Calu3 (cell line): ENCODE data around the gene ATXN2. TPM values are rescaled to one million over a fixed set of nuclear protein-coding genes. Genes with fewer than 3 reads are reported as not detected.

Experiments used
- Bru-seq: library from RNA; stranded (reverse); fragments of 400-500 nt; gene quantifications from one replicate; lab custom pipeline; 2021; lab: Mats Ljungman, UMichigan
- BruChase-seq, 2 experiments: library from RNA; stranded (reverse); fragments of 400-500 nt; gene quantifications; one replicate each; lab custom pipeline; 2021; lab: Mats Ljungman, UMichigan
- BruUV-seq: library from RNA; stranded (reverse); fragments of 400-500 nt; replicated peaks from 2 replicates; lab custom pipeline; 2021; lab: Mats Ljungman, UMichigan
- CTCF ChIA-PET: fragments of 300-600 bp; sonication (Branson Sonifier 250); formaldehyde crosslinking; loops from one replicate; lab custom pipeline; 2022; ENCODE audit warnings: antibody characterized with exemption; lab: Charles Lee
- DNase-seq: peaks from one replicate; pipeline ENCODE4 v3.0.0; 2022
- H3K27ac Mint-ChIP-seq: one replicate; pipeline ENCODE4 v1.8.0; 2022; ENCODE audit warnings: mixed read lengths; ENCODE audit not compliant: unreplicated experiment
- H3K27me3 Mint-ChIP-seq: one replicate; pipeline ENCODE4 v1.8.0; 2022; ENCODE audit warnings: mixed read lengths; ENCODE audit not compliant: unreplicated experiment
- H3K36me3 Mint-ChIP-seq: one replicate; pipeline ENCODE4 v1.8.0; 2022; ENCODE audit warnings: mild to moderate bottlenecking, moderate library complexity, mixed read lengths; ENCODE audit not compliant: insufficient read depth, unreplicated experiment
- H3K4me1 Mint-ChIP-seq: one replicate; pipeline ENCODE4 v1.8.0; 2022; ENCODE audit warnings: mild to moderate bottlenecking, low read depth, mixed read lengths; ENCODE audit not compliant: unreplicated experiment
- H3K4me3 Mint-ChIP-seq: one replicate; pipeline ENCODE4 v1.8.0; 2022; ENCODE audit warnings: mild to moderate bottlenecking, low read depth, moderate library complexity, mixed read lengths; ENCODE audit not compliant: unreplicated experiment
- H3K9me3 Mint-ChIP-seq: one replicate; pipeline ENCODE4 v1.8.0; 2022; ENCODE audit warnings: low read depth, mixed read lengths; ENCODE audit not compliant: unreplicated experiment
- CTCF ChIP-seq: fragments of 200-600 bp; IDR thresholded peaks from one replicate; pipeline ENCODE4 v1.8.0; 2022; ENCODE audit warnings: antibody characterized with exemption; ENCODE audit not compliant: unreplicated experiment
- intact Hi-C: fragments of 100-400 bp; cut with micrococcal nuclease; formaldehyde crosslinking; loops from one replicate; pipeline ENCODE4 v1.10.0; 2022; ENCODE audit not compliant: unreplicated experiment
- long read RNA-seq: library from polyadenylated mRNA; stranded (forward); transcript quantifications from one replicate; pipeline ENCODE4 v2.0.0, GENCODE V29; 2022
- total RNA-seq: library from RNA; stranded (reverse); gene quantifications from 2 replicates; pipeline ENCODE4 v1.2.3, GENCODE V29; 2022

Gene ATXN2, protein sequence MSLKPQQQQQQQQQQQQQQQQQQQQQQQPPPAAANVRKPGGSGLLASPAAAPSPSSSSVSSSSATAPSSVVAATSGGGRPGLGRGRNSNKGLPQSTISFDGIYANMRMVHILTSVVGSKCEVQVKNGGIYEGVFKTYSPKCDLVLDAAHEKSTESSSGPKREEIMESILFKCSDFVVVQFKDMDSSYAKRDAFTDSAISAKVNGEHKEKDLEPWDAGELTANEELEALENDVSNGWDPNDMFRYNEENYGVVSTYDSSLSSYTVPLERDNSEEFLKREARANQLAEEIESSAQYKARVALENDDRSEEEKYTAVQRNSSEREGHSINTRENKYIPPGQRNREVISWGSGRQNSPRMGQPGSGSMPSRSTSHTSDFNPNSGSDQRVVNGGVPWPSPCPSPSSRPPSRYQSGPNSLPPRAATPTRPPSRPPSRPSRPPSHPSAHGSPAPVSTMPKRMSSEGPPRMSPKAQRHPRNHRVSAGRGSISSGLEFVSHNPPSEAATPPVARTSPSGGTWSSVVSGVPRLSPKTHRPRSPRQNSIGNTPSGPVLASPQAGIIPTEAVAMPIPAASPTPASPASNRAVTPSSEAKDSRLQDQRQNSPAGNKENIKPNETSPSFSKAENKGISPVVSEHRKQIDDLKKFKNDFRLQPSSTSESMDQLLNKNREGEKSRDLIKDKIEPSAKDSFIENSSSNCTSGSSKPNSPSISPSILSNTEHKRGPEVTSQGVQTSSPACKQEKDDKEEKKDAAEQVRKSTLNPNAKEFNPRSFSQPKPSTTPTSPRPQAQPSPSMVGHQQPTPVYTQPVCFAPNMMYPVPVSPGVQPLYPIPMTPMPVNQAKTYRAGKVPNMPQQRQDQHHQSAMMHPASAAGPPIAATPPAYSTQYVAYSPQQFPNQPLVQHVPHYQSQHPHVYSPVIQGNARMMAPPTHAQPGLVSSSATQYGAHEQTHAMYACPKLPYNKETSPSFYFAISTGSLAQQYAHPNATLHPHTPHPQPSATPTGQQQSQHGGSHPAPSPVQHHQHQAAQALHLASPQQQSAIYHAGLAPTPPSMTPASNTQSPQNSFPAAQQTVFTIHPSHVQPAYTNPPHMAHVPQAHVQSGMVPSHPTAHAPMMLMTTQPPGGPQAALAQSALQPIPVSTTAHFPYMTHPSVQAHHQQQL
- total RNA-seq = 109 and 123 TPM in 2 replicates
- Bru-seq, nascent RNA = percentile 96 among the genes with signal in this experiment
- BruChase-seq, experiment 1, labeled RNA remaining after a 6-hour chase = percentile 93 among the genes with signal in this experiment
- BruChase-seq, experiment 2, labeled RNA remaining after a 2-hour chase = percentile 95 among the genes with signal in this experiment
- long read RNA-seq, full-length matches to known transcripts = 3 of 38 reads
- long read RNA-seq, partial matches to known transcripts = 11 of 38 reads
- long read RNA-seq, other reads (novel, unspliced or antisense) = 24 of 38 reads

DNA sequence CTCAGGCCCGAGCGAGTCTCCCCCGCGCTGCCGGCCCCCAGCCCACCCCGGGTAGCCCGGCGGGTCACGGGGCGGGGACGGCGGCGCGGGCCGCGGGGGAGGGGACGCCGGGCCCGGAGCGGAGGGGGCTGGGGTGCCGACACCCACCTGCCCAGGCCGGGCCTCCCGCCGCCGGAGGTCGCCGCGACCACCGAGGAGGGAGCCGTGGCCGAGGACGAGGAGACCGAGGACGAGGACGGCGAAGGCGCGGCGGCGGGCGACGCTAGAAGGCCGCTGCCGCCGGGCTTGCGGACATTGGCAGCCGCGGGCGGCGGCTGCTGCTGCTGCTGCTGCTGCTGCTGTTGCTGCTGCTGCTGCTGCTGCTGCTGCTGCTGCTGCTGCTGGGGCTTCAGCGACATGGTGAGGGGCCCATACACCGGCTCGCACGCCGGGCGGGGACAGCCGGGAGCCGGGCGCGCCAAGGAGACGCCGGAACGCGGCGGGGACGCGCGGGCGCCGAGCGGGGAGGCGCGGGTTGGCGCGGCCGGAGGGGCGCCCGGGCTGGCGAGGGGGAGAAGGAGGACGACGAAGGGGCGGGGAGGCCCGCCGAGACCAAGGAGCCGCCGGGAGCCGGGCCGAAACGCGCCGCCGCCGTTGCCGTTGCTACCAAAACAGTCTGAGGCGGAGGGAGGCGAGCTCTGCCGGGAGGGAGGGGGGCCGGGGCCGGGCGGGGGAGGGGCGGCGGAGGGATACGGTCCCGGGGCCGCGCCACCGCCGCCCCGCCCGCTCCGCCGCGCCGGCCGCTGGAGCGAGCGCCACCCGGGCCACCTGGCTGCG is at the start of gene ATXN2:
Gene ATXN2 (minus strand): TSS at position 679 of the 816 bp plus-strand sequence. CDS start 281 bp downstream, at position 398.
- Mint-ChIP-seq H3K4me1 (peaks cover 22% of the 10 kb centered on the region), H3K27me3 (no peaks in the 10 kb centered on the region), H3K9me3 (no peaks in the 10 kb centered on the region), H3K4me3 (peak within 1 kb of the TSS; percentile 94), H3K36me3 (peaks cover 44% of the 10 kb centered on the region), H3K27ac (peak within 1 kb of the TSS; percentile 99)
- no peak for TF ChIP-seq CTCF
- CTCF ChIA-PET = interaction anchor here (0.6 kb wide), 2 partner anchors 42 to 75 kb away, joined by 3 read pairs; no protein-coding TSS in a partner anchor
- no peak for DNase-seq
- BruUV-seq = no TSS peak
- intact Hi-C loops = loop anchor here (5.0 kb wide), 1 partner anchor 42 kb away; no protein-coding TSS in a partner anchor

DNA sequence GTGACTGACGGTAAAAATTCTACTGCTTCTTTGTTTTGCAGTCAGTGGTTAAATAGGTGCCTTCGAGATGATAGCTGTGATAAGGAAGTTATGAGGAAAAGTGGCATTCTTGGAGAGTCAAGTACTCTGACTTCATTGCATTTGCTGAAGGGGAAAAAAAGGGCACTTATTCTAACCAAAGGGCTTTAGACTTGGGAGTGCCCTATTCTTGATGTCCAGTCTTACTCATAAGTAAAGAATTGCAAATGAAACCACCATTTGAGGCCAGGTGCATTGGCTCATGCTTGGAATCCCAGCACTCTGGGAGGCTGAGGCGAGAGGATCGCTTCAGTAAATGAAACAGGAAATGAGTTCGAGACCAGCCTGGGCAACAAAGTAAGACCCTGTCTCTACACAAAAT is 46.3 kb upstream of the ATXN2 start:
- H3K9me3 Mint-ChIP-seq = no peaks in the 10 kb centered on the region
- peak; percentile 49 for DNase-seq
- TF ChIP-seq CTCF = no peak
- peak overlapping the region; percentile 60 for H3K27ac Mint-ChIP-seq
- BruUV-seq = no TSS peak
- H3K27me3 Mint-ChIP-seq = no peaks in the 10 kb centered on the region
- CTCF ChIA-PET = no interaction called here
- no peak overlapping the region for H3K4me3 Mint-ChIP-seq
- intact Hi-C loops = no loop called here
- H3K36me3 Mint-ChIP-seq = peaks cover 37% of the 10 kb centered on the region
- peaks cover 11% of the 10 kb centered on the region for H3K4me1 Mint-ChIP-seq

DNA sequence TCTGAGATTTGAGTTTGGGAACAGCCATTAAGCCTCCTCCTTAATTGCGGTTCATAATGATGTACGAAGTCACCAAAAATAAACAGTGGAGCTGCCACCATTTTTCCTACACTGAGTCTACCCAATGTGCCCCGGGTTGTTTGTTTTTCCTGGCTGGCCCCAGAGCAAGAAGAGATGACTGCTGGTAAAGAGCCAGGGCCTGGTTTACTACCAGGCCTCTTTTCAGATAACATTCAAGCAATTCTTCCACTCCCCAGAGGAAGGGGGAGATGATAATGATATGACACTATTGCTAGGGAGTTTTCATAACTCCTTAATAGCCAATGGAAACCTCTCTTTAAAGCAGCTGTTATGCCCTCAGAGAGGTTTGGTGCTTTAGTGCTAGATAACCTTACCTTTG is 44.3 kb upstream of the ATXN2 start:
- DNase-seq = no peak
- no TSS peak for BruUV-seq
- no peak overlapping the region for H3K4me3 Mint-ChIP-seq
- TF ChIP-seq CTCF = no peak
- CTCF ChIA-PET = interaction anchor here (0.6 kb wide), 1 partner anchor 55 kb away, joined by 7 read pairs; no protein-coding TSS in a partner anchor
- no peaks in the 10 kb centered on the region for H3K9me3 Mint-ChIP-seq
- no peak overlapping the region for H3K27ac Mint-ChIP-seq
- intact Hi-C loops = no loop called here
- H3K36me3 Mint-ChIP-seq = peaks cover 37% of the 10 kb centered on the region
- H3K27me3 Mint-ChIP-seq = no peaks in the 10 kb centered on the region
- peaks cover 11% of the 10 kb centered on the region for H3K4me1 Mint-ChIP-seq
